RWPE1 (cell line): ENCODE results near the gene SLC45A3.
"Not testable (repeated sequence)": the region's sequence is repeated elsewhere in the genome, so short reads cannot be mapped to it uniquely, and the experiment has no call there.

ENCODE experiments used
- CTCF ChIA-PET: fragments of 350-600 bp; sonication (Branson Sonifier 250); formaldehyde crosslinking; extraction: SDS; loops from one replicate; lab custom pipeline; 2021; lab: Yijun Ruan, JAX
- POLR2A ChIA-PET: fragments of 400-600 bp; formaldehyde crosslinking; extraction: SDS; loops from one replicate; lab custom pipeline; 2020; ENCODE audit warnings: antibody characterized with exemption; ENCODE audit not compliant: low non-redundant PET; lab: Yijun Ruan, JAX
- DNase-seq: peaks from one replicate; pipeline ENCODE4 v3.0.0; 2012; ENCODE audit warnings: low spot score
- H3K27ac ChIP-seq: fragments of 450-650 bp; 2 replicates; pipeline ENCODE4 v1.5.1; 2017
- TF ChIP-seq, protein P1 (sequence below): fragments of 450-650 bp; conservative IDR thresholded peaks from 2 replicates; pipeline ENCODE4 v1.5.1; 2017; ENCODE audit warnings: low read depth, mild to moderate bottlenecking

The SLC45A3 gene

GRCh38 chr1:205637854-205638468 lies 42.3 kb downstream of the SLC45A3 start:
- H3K27ac ChIP-seq: no peak overlapping the region
- TF ChIP-seq, protein P1, sequence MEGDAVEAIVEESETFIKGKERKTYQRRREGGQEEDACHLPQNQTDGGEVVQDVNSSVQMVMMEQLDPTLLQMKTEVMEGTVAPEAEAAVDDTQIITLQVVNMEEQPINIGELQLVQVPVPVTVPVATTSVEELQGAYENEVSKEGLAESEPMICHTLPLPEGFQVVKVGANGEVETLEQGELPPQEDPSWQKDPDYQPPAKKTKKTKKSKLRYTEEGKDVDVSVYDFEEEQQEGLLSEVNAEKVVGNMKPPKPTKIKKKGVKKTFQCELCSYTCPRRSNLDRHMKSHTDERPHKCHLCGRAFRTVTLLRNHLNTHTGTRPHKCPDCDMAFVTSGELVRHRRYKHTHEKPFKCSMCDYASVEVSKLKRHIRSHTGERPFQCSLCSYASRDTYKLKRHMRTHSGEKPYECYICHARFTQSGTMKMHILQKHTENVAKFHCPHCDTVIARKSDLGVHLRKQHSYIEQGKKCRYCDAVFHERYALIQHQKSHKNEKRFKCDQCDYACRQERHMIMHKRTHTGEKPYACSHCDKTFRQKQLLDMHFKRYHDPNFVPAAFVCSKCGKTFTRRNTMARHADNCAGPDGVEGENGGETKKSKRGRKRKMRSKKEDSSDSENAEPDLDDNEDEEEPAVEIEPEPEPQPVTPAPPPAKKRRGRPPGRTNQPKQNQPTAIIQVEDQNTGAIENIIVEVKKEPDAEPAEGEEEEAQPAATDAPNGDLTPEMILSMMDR: no peak
- no peak for DNase-seq
- ChIA-PET POLR2A (interaction anchor here (0.5 kb wide), 1 partner anchor 15 kb away, joined by 4 read pairs; no protein-coding TSS in a partner anchor), CTCF (interaction anchor here (1.1 to 1.9 kb wide), 2 partner anchors 16 to 21 kb away, joined by 3 to 10 read pairs; no protein-coding TSS in a partner anchor)

GRCh38 chr1:205636732-205637131 lies 43.6 kb downstream of the SLC45A3 start:
- TF ChIP-seq, protein P1: no peak

GRCh38 chr1:205636138-205636530 lies 44.2 kb downstream of the SLC45A3 start:
- DNase-seq, H3K27ac ChIP-seq, POLR2A ChIA-PET: not testable (repeated sequence)
- CTCF ChIA-PET: interaction anchor here (0.5 to 2.9 kb wide), 10 partner anchors 11 to 416 kb away, joined by 3 to 35 read pairs (median 4); no protein-coding TSS in a partner anchor

More at GRCh38 chr1:205636732-205637131, 43.6 kb downstream of the SLC45A3 start:
- ChIA-PET CTCF (interaction anchor here (0.6 to 2.9 kb wide), 7 partner anchors 10 to 393 kb away, joined by 3 to 35 read pairs (median 4); no protein-coding TSS in a partner anchor), POLR2A (no interaction called here)
- H3K27ac ChIP-seq: no peak overlapping the region
- DNase-seq: no peak

- ChIA-PET POLR2A (interaction anchor here (3.4 kb wide), 1 partner anchor 42 kb away, joined by 28 read pairs; no protein-coding TSS in a partner anchor), CTCF (interaction anchor here (0.5 to 6.4 kb wide), 7 partner anchors 12 to 473 kb away, joined by 3 to 89 read pairs (median 8); no protein-coding TSS in a partner anchor)
- TF ChIP-seq, protein P1: no peak
- H3K27ac ChIP-seq: peak overlapping the region; percentile 61
- DNase-seq: peak; percentile 34
These were observed 46.8 kb downstream of the SLC45A3 start for GRCh38 chr1:205633421-205633976.

DNA sequence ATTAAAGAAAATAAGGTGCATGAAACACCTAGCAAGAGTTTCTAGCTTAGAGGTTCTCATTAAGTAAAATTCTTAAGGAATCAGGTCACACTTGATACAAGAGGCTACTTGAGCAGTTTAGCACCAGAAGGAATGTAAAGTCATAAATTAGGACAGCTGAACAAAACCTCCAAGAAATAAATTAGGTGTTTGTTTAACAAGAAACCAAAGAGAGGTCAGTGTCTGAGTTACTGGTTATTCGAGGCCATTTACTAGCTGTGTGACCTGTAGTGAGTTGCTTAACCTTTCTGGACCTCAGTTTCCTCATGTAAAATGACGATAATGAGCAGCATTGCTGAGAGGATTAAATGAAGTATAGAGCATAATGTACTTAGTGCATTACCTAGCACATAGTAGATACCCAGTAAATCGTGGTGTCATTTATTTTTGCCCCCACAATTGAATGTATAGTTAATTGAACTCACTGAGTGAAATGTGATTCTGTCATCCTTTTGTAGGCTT lies 47.6 kb downstream of the SLC45A3 start:
- TF ChIP-seq, protein P1: no peak
- peak overlapping the region; percentile 98 for H3K27ac ChIP-seq
- CTCF ChIA-PET: interaction anchor here (0.5 to 6.4 kb wide), 20 partner anchors 9 to 474 kb away, joined by 3 to 89 read pairs (median 4); no protein-coding TSS in a partner anchor
- POLR2A ChIA-PET: interaction anchor here (0.6 to 3.4 kb wide), 4 partner anchors 10 to 65 kb away, joined by 3 to 28 read pairs (median 6); no protein-coding TSS in a partner anchor
- DNase-seq: peak; percentile 21

GRCh38 chr1:205631768-205632668 lies 48.3 kb downstream of the SLC45A3 start, which contains the start of gene ELK4:
ELK4 (minus strand) TSS chr1:205632011; CDS start chr1:205623882, 8,129 bp downstream.
- ChIA-PET POLR2A (interaction anchor here (0.5 to 3.4 kb wide), 6 partner anchors 9 to 96 kb away, joined by 3 to 28 read pairs (median 4); no protein-coding TSS in a partner anchor), CTCF (interaction anchor here (0.7 to 6.4 kb wide), 19 partner anchors 9 to 359 kb away, joined by 3 to 89 read pairs (median 4); no protein-coding TSS in a partner anchor)
- TF ChIP-seq, protein P1: peak; percentile 76
- peak within 1 kb of the TSS; percentile 98 for H3K27ac ChIP-seq
- peak; percentile 99 for DNase-seq
